HepG2 (cell line): ENCODE measurements around the gene CYP2A6. TPM values are rescaled to one million over a fixed set of nuclear protein-coding genes. Genes with fewer than 3 reads are reported as not detected.

Experiments used
- GATAD2A ChIP-seq: IDR thresholded peaks from 2 replicates; pipeline ENCODE4 v1.6.1; 2016
- KDM3A ChIP-seq: IDR thresholded peaks from 2 replicates; pipeline ENCODE4 v1.6.1; 2018; ENCODE audit warnings: low read depth, missing compliant biosample characterization
- KMT2B ChIP-seq: IDR thresholded peaks from 2 replicates; pipeline ENCODE4 v1.6.1; 2016; ENCODE audit warnings: missing genetic modification reagents, missing compliant biosample characterization
- PHF20 ChIP-seq: sonication (generic); formaldehyde crosslinking; IDR thresholded peaks from 2 replicates; pipeline ENCODE4 v1.5.0; 2020; ENCODE audit warnings: mild to moderate bottlenecking, missing genetic modification reagents
- RBFOX2 ChIP-seq: fragments of 200-400 bp; formaldehyde crosslinking; IDR thresholded peaks from 2 replicates; pipeline ENCODE4 v1.6.1; 2017; ENCODE audit warnings: low read depth, mild to moderate bottlenecking, low read length
- ZBTB7A ChIP-seq: sonication (generic); formaldehyde crosslinking; IDR thresholded peaks from 2 replicates; pipeline ENCODE4 v1.8.0; 2022; ENCODE audit warnings: mild to moderate bottlenecking, missing genetic modification reagents
- ZNF263 ChIP-seq: sonication (generic); formaldehyde crosslinking; IDR thresholded peaks from 2 replicates; pipeline ENCODE4 v1.4.0; 2020; ENCODE audit warnings: missing genetic modification reagents
- ZNF34 ChIP-seq: sonication (generic); formaldehyde crosslinking; IDR thresholded peaks from 2 replicates; pipeline ENCODE4 v1.4.0; 2020; ENCODE audit warnings: mild to moderate bottlenecking, missing genetic modification reagents, borderline replicate concordance
- ZNF430 ChIP-seq: sonication (generic); formaldehyde crosslinking; IDR thresholded peaks from 2 replicates; pipeline ENCODE4 v1.9.0; 2021; ENCODE audit warnings: mild to moderate bottlenecking, missing genetic modification reagents
- polyA plus RNA-seq, 8 experiments: library from polyadenylated mRNA; depleted of rRNA in 3 of 8; stranded (reverse) in 7 of 8; unstranded in 1 of 8; fragments of >200 nt; fragmentation: Illumina TruSeq in 4 of 8; extraction: Trizol in 4 of 8; gene quantifications; 2 replicates each; pipeline versions ENCODE4 v1.2.1 to v1.2.3, GENCODE V29; 2011 to 2016; ENCODE audit warnings: low read depth in 4 of 8, missing spikeins in 1 of 8, mixed read lengths in 1 of 8; ENCODE audit not compliant: insufficient read depth in 1 of 8
- total RNA-seq, 5 experiments: library from RNA; depleted of rRNA; stranded (reverse); fragments of >200 nt; fragmentation: Illumina TruSeq; extraction: Trizol; gene quantifications; 2 replicates each; pipeline ENCODE4 v1.2.3, GENCODE V29; 2016; ENCODE audit warnings: low read depth in 1 of 5
- TF ChIP-seq, protein P1 (sequence below): sonication (generic); formaldehyde crosslinking; conservative IDR thresholded peaks from 2 replicates; pipeline ENCODE4 v1.8.0; 2022; ENCODE audit warnings: mild to moderate bottlenecking, moderate library complexity, missing genetic modification reagents
- TF ChIP-seq, protein P2 (sequence below): sonication (generic); formaldehyde crosslinking; IDR thresholded peaks from 2 replicates; pipeline ENCODE4 v1.4.0; 2020; ENCODE audit warnings: missing genetic modification reagents
- TF ChIP-seq, protein P3 (sequence below): sonication (generic); formaldehyde crosslinking; IDR thresholded peaks from 2 replicates; pipeline ENCODE4 v1.4.0; 2020; ENCODE audit warnings: missing genetic modification reagents, borderline replicate concordance
- TF ChIP-seq, protein P4 (sequence below): IDR thresholded peaks from 2 replicates; pipeline ENCODE4 v1.6.1; 2016; ENCODE audit warnings: control low read depth
- TF ChIP-seq, protein P5 (sequence below): sonication (generic); formaldehyde crosslinking; IDR thresholded peaks from 2 replicates; pipeline ENCODE4 v1.5.1; 2020; ENCODE audit warnings: missing genetic modification reagents, mild to moderate bottlenecking, borderline replicate concordance
- TF ChIP-seq, protein P6 (sequence below): sonication (generic); formaldehyde crosslinking; IDR thresholded peaks from 2 replicates; pipeline ENCODE4 v1.8.0; 2022; ENCODE audit warnings: missing genetic modification reagents, low read depth, mild to moderate bottlenecking, borderline replicate concordance
- TF ChIP-seq, protein P7 (sequence below): sonication (generic); formaldehyde crosslinking; IDR thresholded peaks from 2 replicates; pipeline ENCODE4 v1.4.0; 2020; ENCODE audit warnings: missing genetic modification reagents, borderline replicate concordance

The CYP2A6 gene
- total and polyA plus RNA-seq, 2 of the 13 experiments (the other 11 are each of a cell fraction or from before 2014, with no cell fraction given) = not detected

DNA sequence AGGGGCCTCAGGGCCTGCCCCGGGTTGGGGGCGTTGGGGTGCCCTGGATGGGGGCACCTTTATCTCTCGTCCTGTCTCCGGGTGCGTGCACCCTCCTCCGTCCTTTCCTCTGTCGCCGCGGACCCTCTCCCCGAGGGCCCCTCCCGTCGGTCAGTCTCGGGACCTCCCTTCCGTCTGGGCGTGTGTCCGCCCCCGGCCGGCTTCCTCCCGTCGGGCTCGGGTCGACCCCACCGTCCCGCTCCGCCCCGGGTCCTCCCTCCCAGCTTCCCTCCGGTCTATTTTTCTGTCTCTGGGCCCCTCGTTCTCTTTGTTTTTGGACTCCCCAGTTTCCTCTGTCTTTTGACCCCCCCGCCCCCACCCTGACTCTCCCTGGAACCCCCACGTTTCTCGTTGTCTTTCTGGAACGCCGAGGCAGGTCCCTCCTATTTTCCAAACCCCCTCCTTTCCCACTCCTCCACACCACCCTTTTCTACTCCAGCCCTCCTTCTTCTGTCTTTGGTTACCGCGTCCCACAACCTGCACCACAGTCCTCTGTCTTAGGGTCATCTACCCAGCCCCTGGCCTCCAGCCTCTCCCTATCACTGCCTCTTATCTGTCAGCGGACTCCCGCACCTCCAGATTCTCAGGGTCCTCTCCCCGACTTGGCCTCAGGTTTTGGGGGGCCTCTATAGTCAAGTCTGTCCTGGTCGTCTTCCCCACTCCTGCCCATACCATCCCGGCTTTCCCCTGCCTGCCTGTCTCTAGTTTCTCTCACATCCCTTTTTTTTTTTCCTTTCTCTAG, 50.5 kb downstream of the CYP2A6 start (continued):
- TF ChIP-seq, protein P1, sequence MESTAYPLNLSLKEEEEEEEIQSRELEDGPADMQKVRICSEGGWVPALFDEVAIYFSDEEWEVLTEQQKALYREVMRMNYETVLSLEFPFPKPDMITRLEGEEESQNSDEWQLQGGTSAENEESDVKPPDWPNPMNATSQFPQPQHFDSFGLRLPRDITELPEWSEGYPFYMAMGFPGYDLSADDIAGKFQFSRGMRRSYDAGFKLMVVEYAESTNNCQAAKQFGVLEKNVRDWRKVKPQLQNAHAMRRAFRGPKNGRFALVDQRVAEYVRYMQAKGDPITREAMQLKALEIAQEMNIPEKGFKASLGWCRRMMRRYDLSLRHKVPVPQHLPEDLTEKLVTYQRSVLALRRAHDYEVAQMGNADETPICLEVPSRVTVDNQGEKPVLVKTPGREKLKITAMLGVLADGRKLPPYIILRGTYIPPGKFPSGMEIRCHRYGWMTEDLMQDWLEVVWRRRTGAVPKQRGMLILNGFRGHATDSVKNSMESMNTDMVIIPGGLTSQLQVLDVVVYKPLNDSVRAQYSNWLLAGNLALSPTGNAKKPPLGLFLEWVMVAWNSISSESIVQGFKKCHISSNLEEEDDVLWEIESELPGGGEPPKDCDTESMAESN (CRISPR knock-in tag) = peak; percentile 57; the same call in 1 of the 2 replicates
- TF ChIP-seq, protein P2, sequence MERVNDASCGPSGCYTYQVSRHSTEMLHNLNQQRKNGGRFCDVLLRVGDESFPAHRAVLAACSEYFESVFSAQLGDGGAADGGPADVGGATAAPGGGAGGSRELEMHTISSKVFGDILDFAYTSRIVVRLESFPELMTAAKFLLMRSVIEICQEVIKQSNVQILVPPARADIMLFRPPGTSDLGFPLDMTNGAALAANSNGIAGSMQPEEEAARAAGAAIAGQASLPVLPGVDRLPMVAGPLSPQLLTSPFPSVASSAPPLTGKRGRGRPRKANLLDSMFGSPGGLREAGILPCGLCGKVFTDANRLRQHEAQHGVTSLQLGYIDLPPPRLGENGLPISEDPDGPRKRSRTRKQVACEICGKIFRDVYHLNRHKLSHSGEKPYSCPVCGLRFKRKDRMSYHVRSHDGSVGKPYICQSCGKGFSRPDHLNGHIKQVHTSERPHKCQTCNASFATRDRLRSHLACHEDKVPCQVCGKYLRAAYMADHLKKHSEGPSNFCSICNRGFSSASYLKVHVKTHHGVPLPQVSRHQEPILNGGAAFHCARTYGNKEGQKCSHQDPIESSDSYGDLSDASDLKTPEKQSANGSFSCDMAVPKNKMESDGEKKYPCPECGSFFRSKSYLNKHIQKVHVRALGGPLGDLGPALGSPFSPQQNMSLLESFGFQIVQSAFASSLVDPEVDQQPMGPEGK = peak; percentile 80
- TF ChIP-seq GATAD2A (CRISPR knock-in tag) (no peak), ZNF34 (CRISPR knock-in tag) (no peak), ZNF263 (peak; percentile 13; the same call in 1 of the 2 replicates), KDM3A (CRISPR knock-in tag) (0 out of 2 replicates have a peak, but pooled peaks have one; percentile 42), KMT2B (no peak), RBFOX2 (0 out of 2 replicates have a peak, but pooled peaks have one; percentile 9), PHF20 (CRISPR knock-in tag) (0 out of 2 replicates have a peak, but pooled peaks have one; percentile 18), ZNF430 (CRISPR knock-in tag) (no peak), ZBTB7A (CRISPR knock-in tag) (no peak)
- TF ChIP-seq, protein P3, sequence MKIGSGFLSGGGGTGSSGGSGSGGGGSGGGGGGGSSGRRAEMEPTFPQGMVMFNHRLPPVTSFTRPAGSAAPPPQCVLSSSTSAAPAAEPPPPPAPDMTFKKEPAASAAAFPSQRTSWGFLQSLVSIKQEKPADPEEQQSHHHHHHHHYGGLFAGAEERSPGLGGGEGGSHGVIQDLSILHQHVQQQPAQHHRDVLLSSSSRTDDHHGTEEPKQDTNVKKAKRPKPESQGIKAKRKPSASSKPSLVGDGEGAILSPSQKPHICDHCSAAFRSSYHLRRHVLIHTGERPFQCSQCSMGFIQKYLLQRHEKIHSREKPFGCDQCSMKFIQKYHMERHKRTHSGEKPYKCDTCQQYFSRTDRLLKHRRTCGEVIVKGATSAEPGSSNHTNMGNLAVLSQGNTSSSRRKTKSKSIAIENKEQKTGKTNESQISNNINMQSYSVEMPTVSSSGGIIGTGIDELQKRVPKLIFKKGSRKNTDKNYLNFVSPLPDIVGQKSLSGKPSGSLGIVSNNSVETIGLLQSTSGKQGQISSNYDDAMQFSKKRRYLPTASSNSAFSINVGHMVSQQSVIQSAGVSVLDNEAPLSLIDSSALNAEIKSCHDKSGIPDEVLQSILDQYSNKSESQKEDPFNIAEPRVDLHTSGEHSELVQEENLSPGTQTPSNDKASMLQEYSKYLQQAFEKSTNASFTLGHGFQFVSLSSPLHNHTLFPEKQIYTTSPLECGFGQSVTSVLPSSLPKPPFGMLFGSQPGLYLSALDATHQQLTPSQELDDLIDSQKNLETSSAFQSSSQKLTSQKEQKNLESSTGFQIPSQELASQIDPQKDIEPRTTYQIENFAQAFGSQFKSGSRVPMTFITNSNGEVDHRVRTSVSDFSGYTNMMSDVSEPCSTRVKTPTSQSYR (CRISPR knock-in tag) = 0 out of 2 replicates have a peak, but pooled peaks have one; percentile 45
- TF ChIP-seq, protein P4, sequence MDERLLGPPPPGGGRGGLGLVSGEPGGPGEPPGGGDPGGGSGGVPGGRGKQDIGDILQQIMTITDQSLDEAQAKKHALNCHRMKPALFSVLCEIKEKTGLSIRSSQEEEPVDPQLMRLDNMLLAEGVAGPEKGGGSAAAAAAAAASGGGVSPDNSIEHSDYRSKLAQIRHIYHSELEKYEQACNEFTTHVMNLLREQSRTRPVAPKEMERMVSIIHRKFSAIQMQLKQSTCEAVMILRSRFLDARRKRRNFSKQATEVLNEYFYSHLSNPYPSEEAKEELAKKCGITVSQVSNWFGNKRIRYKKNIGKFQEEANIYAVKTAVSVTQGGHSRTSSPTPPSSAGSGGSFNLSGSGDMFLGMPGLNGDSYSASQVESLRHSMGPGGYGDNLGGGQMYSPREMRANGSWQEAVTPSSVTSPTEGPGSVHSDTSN (CRISPR knock-in tag) = no peak
- TF ChIP-seq, protein P5, sequence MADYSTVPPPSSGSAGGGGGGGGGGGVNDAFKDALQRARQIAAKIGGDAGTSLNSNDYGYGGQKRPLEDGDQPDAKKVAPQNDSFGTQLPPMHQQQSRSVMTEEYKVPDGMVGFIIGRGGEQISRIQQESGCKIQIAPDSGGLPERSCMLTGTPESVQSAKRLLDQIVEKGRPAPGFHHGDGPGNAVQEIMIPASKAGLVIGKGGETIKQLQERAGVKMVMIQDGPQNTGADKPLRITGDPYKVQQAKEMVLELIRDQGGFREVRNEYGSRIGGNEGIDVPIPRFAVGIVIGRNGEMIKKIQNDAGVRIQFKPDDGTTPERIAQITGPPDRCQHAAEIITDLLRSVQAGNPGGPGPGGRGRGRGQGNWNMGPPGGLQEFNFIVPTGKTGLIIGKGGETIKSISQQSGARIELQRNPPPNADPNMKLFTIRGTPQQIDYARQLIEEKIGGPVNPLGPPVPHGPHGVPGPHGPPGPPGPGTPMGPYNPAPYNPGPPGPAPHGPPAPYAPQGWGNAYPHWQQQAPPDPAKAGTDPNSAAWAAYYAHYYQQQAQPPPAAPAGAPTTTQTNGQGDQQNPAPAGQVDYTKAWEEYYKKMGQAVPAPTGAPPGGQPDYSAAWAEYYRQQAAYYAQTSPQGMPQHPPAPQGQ (CRISPR knock-in tag) = no peak
- TF ChIP-seq, protein P6, sequence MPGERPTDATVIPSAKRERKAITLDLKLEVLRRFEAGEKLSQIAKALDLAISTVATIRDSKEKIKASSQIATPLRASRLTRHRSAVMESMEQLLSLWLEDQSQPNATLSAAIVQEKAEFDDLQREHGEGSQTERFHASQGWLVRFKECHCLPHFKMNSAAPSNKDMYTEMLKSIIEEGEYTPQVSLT = no peak
- TF ChIP-seq, protein P7, sequence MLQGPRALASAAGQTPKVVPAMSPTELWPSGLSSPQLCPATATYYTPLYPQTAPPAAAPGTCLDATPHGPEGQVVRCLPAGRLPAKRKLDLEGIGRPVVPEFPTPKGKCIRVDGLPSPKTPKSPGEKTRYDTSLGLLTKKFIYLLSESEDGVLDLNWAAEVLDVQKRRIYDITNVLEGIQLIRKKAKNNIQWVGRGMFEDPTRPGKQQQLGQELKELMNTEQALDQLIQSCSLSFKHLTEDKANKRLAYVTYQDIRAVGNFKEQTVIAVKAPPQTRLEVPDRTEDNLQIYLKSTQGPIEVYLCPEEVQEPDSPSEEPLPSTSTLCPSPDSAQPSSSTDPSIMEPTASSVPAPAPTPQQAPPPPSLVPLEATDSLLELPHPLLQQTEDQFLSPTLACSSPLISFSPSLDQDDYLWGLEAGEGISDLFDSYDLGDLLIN (CRISPR knock-in tag) = no peak
